Measurements from ENCODE around the gene ATR. TPM values are rescaled to one million over a fixed set of nuclear protein-coding genes. Genes with fewer than 3 reads are reported as not detected.

ATR gene
- total RNA-seq, 3 donors from 2014 or later (not counting 1 experiment from before 2014, with no cell fraction given) = 39.9 to 47.9 (median 45.8) TPM

DNA sequence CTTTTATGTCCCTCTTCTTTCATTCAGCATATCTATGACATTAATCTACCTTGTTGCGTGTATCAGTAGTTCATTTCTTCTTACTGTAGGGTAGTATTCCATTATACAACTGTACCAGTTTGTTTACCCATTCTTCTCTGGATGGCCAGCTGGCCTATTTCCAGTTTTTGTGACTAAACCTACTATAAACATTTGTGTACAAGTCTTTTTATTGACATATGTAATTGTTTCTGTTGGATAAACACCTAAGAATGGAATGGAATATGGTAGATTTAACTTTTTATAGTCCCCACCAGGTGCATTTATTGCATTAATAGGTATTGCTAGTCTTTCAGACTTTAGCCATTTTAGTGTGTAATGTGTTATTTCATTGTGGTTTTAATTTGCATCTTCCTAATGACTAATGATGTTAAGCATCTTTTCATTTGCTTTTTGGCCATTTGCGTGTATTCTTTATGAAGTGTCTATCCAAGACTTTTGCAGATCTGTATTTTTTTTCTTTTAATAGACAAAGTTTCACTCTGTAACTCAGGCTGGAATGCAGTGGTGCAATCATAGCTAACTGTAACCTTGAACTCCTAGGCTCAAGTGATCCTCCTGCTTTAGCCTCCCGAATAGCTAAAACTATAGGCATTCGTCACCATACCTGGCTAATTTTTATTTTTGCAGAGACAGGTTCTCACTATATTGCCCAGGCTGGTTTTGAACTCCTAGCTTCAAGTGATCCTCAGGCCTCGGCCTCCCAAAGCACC lies 88.8 kb downstream of the ATR start:
- H3K27me3 Mint-ChIP-seq (ENCODE audit: low read depth in 2 of 2) = no peaks in the 10 kb centered on the region

DNA sequence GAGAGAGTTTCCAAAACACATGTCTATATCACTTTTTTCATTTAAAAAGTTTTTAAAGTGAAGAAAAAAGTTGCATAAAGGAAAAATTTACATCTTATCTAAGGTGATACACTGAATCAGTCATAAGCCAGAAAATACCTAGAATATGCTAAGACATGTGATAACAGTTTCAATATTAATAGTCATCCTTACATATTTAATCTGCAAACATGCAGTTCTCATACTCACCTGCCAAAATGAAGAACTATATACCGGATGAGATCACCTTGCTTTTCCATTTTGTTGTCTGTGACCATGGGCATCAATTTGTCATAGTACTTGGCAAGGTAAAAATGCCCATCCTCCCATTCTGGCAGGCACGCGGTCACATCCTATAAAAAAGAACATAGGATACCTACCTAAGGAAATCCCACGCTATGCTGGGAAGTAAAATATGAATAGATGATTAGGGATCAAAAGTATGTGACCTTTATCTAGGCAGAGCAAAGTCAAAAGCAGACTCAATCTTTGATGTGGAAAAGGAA lies 93.6 kb downstream of the ATR start:
- ATAC-seq (no peak), DNase-seq (no peak)
- no peaks in the 10 kb centered on the region for H3K4me1 Mint-ChIP-seq
- intact Hi-C loops (cut with micrococcal nuclease) = no loop called here
- TF ChIP-seq, protein P1, sequence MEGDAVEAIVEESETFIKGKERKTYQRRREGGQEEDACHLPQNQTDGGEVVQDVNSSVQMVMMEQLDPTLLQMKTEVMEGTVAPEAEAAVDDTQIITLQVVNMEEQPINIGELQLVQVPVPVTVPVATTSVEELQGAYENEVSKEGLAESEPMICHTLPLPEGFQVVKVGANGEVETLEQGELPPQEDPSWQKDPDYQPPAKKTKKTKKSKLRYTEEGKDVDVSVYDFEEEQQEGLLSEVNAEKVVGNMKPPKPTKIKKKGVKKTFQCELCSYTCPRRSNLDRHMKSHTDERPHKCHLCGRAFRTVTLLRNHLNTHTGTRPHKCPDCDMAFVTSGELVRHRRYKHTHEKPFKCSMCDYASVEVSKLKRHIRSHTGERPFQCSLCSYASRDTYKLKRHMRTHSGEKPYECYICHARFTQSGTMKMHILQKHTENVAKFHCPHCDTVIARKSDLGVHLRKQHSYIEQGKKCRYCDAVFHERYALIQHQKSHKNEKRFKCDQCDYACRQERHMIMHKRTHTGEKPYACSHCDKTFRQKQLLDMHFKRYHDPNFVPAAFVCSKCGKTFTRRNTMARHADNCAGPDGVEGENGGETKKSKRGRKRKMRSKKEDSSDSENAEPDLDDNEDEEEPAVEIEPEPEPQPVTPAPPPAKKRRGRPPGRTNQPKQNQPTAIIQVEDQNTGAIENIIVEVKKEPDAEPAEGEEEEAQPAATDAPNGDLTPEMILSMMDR (IDR thresholded peaks at IDR 0.05) = no peak
- H3K36me3 ChIP-seq (ENCODE audit: control insufficient read depth, insufficient read depth, low read length) = peaks cover 65% of the 10 kb centered on the region
- peaks cover 43% of the 10 kb centered on the region for H3K36me3 Mint-ChIP-seq
- H3K27ac ChIP-seq (ENCODE audit: low read length) = no peak overlapping the region
- H3K4me1 ChIP-seq (ENCODE audit: control insufficient read depth, insufficient read depth, low read length) = no peaks in the 10 kb centered on the region
- no peaks in the 10 kb centered on the region for H3K9me3 Mint-ChIP-seq
- H3K27ac Mint-ChIP-seq = no peak overlapping the region
- H3K9me3 ChIP-seq (ENCODE audit: control insufficient read depth, insufficient read depth, low read length) = peaks cover 17% of the 10 kb centered on the region
- WGBS (ENCODE audit: insufficient coverage) = 86% methylated on average over 2 of the region's 4 CpGs
- H3K4me3 Mint-ChIP-seq = no peak overlapping the region
- H3K4me3 ChIP-seq (ENCODE audit: low read length) = no peak overlapping the region
- no peaks in the 10 kb centered on the region for H3K27me3 Mint-ChIP-seq (ENCODE audit: low read depth in 2 of 2)
- no peaks in the 10 kb centered on the region for H3K27me3 ChIP-seq (ENCODE audit: control insufficient read depth, insufficient read depth, low read length)

More for the DNA sequence above, 88.8 kb downstream of the ATR start:
- Histone ChIP-seq H3K27ac (ENCODE audit: low read length) (no peak overlapping the region), H3K36me3 (ENCODE audit: control insufficient read depth, insufficient read depth, low read length) (peaks cover 80% of the 10 kb centered on the region), H3K4me3 (ENCODE audit: low read length) (no peak overlapping the region), H3K4me1 (ENCODE audit: control insufficient read depth, insufficient read depth, low read length) (no peaks in the 10 kb centered on the region), H3K27me3 (ENCODE audit: control insufficient read depth, insufficient read depth, low read length) (no peaks in the 10 kb centered on the region), H3K9me3 (ENCODE audit: control insufficient read depth, insufficient read depth, low read length) (no peaks in the 10 kb centered on the region)
- no peaks in the 10 kb centered on the region for H3K4me1 Mint-ChIP-seq
- no peaks in the 10 kb centered on the region for H3K9me3 Mint-ChIP-seq
- TF ChIP-seq, protein P1 (IDR thresholded peaks at IDR 0.05) = no peak
- peaks cover 45% of the 10 kb centered on the region for H3K36me3 Mint-ChIP-seq
- no peak overlapping the region for H3K4me3 Mint-ChIP-seq
- no peak overlapping the region for H3K27ac Mint-ChIP-seq
- 97% methylated on average over 4 of the region's 5 CpGs for WGBS (ENCODE audit: insufficient coverage)
- no peak for DNase-seq
- intact Hi-C loops (cut with micrococcal nuclease) = no loop called here
- no peak for ATAC-seq

DNA sequence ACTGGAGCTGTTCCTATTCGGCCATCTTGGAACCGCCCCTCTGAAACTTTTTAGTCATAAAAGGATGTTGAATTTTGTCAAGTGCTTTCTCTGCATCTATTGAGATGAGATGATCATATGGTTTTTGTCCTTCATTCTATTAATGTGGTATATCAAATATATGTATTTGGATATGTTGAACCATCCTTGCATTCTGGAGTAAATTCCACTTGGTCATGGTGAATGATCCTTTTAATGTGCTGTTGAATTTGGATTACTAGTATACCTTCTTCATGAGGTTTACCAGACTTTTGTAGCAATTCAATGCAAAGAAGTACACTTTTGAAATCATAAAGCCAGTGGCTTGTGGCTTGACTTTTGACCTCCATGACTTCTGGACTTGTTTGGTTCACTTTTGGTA lies 97.3 kb downstream of the ATR start:
- H3K36me3 Mint-ChIP-seq = peaks cover 47% of the 10 kb centered on the region
- H3K4me1 ChIP-seq (ENCODE audit: control insufficient read depth, insufficient read depth, low read length) = no peaks in the 10 kb centered on the region
- no peak for DNase-seq
- intact Hi-C loops (cut with micrococcal nuclease) = no loop called here
- TF ChIP-seq, protein P1 (IDR thresholded peaks at IDR 0.05) = no peak
- ATAC-seq = no peak
- peaks cover 17% of the 10 kb centered on the region for H3K9me3 ChIP-seq (ENCODE audit: control insufficient read depth, insufficient read depth, low read length)
- no peaks in the 10 kb centered on the region for H3K27me3 Mint-ChIP-seq (ENCODE audit: low read depth in 2 of 2)
- H3K9me3 Mint-ChIP-seq = peaks cover 4 to 6% of the 10 kb centered on the region in 2 donors
- no peak overlapping the region for H3K27ac Mint-ChIP-seq
- H3K4me1 Mint-ChIP-seq = no peaks in the 10 kb centered on the region
- H3K4me3 ChIP-seq (ENCODE audit: low read length) = no peak overlapping the region
- 100% methylated on average over 2 of the region's 2 CpGs for WGBS (ENCODE audit: insufficient coverage)
- no peaks in the 10 kb centered on the region for H3K27me3 ChIP-seq (ENCODE audit: control insufficient read depth, insufficient read depth, low read length)
- peaks cover 41% of the 10 kb centered on the region for H3K36me3 ChIP-seq (ENCODE audit: control insufficient read depth, insufficient read depth, low read length)
- H3K4me3 Mint-ChIP-seq = no peak overlapping the region
- H3K27ac ChIP-seq (ENCODE audit: low read length) = no peak overlapping the region

Data from natural killer cell (primary cell).